Stromal cell of bone marrow (primary cell): ENCODE data around the gene FRMPD1.
"Not testable (repeated sequence)": the region's sequence is repeated elsewhere in the genome, so short reads cannot be mapped to it uniquely, and the experiment has no call there.

Source experiments
- DNase-seq: peaks from one replicate; pipeline ENCODE4 v3.0.0-alpha.2; 2012; ENCODE audit warnings: low read depth

Gene FRMPD1

DNA sequence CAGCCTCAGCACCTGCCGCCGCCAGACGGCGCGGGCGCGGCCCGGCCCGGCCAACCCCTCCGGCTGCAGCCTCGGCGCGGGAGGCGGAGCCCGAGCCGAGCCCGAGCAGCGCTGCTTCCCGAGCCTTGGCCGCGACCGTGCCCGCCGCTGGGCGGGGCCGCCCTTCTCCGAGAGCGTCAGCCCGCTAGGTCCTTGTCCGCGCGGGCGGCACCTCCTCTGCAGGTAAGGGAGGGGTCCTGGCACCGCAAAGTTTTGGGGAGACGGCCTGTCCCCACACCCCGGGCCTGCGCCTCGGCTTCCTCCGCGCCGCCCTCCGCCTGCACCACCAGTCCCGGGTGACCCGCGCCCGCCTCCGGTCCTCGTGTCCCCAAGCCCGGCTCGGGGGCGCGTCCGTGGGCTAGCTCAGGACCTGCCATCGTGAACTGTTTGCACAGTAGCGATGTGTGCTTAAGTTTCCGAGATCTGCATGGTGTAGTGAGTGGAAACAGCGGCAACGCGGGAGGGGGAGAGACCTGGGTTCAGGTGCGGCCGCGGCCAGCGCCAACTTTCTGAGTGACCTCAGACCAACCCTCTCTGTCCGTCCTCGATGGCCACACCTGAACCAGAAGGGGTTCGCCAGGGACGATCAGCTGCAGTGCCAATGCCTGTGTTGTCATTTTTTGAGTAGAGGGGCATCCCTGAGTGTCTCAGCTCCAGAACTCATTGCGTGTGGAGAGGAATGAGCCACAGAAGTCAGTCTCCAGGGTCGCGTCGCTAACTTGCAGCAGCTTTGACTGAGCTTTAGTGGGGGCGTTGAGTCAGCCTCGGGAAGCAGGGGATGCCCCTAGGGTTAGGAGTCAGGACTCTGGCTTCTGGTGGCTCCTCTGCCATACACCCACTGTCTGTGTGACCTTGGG, at the start of gene FRMPD1:
FRMPD1 (plus strand) TSS at position 82 of the 896 bp plus-strand sequence. CDS start 41,688 bp downstream, outside the sequence.
- DNase-seq, result peak; percentile 13

GRCh38 chr9:37602061-37602460, 48.7 kb upstream of the FRMPD1 start:
- DNase-seq, result not testable (repeated sequence)

GRCh38 chr9:37602817-37603216, 47.9 kb upstream of the FRMPD1 start:
- DNase-seq, result no peak

GRCh38 chr9:37604296-37604695, 46.5 kb upstream of the FRMPD1 start:
- DNase-seq, result no peak

DNA sequence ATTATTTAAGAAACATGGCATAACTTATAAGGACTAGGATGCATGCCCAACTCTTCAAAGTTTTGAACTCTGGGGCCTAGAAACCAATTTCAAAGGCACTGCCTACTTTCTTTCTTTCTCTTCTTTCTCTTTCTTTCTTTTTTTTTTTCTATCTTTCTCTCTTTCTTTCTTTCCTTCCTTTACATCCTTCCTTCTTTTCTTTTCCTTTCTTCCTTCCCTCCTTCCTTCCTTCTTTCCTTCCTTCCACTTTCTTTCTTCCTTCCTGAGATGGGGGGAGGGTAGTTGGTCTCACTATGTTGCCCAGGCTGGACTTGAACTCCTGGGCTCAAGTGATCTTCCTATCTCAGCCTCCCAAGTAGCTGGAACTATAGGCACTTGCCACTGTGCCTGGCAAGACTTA, 42.5 kb upstream of the FRMPD1 start:
- no peak for DNase-seq

GRCh38 chr9:37609735-37610397, 40.9 kb upstream of the FRMPD1 start:
- no peak for DNase-seq

DNA sequence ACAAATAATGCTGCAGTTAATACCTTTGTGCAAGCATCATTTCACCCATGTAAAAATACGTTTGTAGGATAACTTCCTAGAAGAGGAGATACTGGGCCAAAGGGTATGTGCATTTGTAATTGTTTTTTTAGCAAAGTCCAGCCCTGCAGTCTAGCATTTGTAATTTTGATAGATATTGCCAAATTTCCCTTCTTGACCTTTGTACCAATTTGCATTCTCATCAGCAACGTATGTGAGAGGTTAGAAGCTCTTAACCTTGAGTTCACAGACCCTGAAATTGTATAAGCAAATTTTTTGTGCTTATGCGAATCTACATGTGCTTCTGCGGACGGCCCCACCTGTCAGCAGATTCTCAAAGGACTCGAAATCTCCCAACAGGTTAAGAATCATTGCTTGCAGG, 39.7 kb upstream of the FRMPD1 start:
- DNase-seq, result no peak

DNA sequence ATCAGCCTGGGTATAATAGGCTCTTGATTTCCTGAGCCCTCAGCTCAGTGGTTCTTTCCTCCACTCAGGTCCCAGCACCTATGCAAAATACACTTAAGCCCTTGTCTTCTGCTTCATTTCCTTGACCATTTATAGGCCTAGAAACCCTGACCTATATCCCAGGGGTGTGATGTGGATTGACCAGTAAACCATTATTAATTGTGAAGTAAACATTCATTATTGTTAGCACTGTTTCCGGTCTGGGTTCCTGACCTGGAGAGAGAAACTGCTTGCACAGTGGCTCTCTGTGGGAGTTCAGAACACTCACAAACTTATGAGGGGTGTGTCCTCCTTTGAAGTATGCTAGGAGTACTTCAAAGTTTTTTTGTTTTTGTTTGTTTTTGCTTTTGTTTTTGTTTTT, 38.8 kb upstream of the FRMPD1 start:
- DNase-seq, result no peak

- DNase-seq, result no peak
Observed at GRCh38 chr9:37617161-37617560, 33.6 kb upstream of the FRMPD1 start.

- peak; percentile 25 for DNase-seq
Observed at GRCh38 chr9:37617832-37618231, 32.9 kb upstream of the FRMPD1 start.

DNA sequence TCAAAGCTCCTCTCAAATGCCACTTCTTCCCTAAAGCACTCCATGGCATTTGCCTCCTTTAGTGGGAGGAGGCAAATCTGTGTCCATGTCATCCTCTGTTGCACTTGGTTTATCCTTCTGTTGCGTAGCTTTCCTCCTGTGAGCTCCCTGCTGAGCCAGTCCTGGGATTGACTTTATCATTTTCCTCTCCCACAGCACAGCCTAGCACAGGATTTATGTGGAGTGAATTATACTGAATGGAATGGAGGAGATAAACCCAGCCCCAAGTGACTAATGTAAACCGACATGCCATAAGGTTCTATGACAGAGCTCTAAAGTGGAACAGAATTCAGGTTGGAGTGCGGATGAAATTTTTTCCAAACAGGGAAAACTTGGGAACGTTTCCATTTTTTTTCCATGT, 31.9 kb upstream of the FRMPD1 start:
- peak; percentile 25 for DNase-seq

- DNase-seq, result no peak
Observed at GRCh38 chr9:37619806-37620205, 30.9 kb upstream of the FRMPD1 start.

GRCh38 chr9:37620396-37620795, 30.4 kb upstream of the FRMPD1 start:
- no peak for DNase-seq

DNA sequence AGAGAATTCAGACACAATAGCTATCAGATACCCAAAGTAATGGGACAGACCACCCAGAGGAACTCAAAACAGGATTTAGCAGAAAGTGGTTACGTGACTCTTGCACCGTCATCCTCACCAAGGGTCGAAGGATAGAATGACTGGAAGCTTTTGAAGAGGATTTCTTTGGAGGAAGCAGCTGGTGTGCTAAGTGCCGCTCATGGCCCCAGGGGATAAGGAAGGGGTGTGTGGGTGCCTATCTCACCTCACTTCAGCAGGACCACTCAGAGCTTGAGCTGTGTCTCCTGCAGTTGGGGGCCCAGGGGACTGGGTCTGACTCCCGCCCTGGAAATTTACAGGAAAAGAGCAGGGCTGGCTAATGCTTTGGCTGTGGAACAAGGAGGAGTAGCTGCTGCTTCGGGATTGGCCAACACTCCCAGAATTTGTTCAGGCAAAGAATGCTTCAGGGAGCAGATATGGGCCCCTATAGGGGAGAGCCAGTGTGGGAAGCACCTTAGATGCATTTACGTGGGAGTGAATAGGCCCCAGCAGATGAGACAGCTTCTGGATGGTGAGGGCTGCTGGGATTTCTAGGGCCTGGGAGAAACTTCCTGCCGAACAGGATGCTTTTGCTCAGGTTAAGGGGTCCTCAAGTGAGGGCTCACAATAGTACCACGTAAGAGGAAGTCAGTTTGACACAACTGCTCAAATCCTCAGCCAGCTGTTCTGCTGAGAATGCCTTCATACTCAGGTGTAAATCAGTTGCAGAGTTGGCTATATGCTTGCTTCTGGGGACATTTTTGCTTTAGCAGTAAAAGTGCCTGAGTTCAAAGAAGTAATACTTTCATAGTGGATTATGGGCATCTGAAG, 29.3 kb upstream of the FRMPD1 start:
- no peak for DNase-seq

DNA sequence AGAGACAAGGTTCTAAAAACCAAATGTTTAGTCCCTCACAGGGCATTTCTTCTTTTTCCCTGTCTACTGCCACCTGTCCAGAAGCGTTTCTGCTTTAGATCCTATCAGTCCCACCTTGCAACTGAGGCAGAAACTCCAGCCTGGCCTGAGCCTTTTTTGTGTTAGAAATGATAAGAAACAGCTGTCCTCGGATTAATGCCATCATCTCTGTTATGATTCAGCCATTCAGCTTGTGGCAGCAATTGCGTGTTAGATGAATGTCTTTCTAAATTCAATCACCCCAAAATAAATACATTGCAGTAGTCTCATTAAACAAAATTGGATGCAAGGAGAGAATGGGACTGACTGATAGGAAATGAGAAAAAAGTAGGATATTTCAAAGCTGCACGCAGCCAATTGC, 28.3 kb upstream of the FRMPD1 start:
- DNase-seq, result no peak

DNA sequence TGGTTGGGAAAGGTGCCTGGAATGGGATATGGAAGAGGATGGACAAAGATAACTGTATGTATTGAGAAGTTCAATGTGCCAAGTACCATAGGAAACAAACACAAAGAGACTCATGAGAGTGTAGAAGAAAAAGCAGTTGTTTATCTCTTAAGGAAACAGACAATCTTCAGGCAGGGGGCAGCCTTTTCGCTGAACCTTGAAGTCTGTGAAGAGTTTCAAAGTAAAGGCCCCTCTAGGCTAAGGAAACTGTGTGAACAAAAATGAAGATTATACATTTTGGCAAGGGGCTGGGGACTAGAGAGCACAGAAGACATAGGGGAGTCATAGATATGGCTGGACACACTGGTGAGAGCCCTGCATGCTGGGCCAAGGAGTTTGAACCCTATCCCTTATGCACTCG, 27.5 kb upstream of the FRMPD1 start:
- DNase-seq, result no peak

DNA sequence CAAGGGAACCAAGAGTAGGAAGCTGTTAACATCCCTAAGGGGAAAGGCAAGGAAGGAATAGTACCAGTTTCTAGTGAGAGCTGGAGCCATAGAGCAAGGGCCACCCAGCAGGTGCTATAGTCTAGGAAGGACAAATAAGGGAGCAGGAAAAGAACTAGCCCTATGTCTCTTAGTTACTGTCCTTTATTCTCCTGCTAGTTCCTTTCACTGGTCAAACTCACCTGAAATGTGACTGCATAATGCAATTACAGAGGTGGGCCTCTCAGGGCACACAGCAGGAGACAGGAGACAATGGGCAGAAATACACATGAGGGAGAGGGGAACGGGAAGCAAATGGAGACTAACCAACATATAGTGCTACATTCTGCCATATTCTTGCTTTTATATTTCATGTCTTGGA, 26.7 kb upstream of the FRMPD1 start:
- DNase-seq, result no peak

GRCh38 chr9:37625036-37625757, 25.6 kb upstream of the FRMPD1 start:
- no peak for DNase-seq

GRCh38 chr9:37625758-37626147, 25.0 kb upstream of the FRMPD1 start:
- DNase-seq, result no peak

- no peak for DNase-seq
Observed at GRCh38 chr9:37626708-37627292, 24.0 kb upstream of the FRMPD1 start.

GRCh38 chr9:37632479-37632878, 18.3 kb upstream of the FRMPD1 start:
- DNase-seq, result no peak
